GM18499 (cell line): ENCODE data around the gene DPP7.
"Not testable (repeated sequence)": the region's sequence is repeated elsewhere in the genome, so short reads cannot be mapped to it uniquely, and the experiment has no call there.

Source experiments
- ATAC-seq: cut with Tn5 transposase; IDR thresholded peaks from one replicate; pipeline ENCODE4 v1.9.1; 2021; ENCODE audit warnings: moderate number of reproducible peaks; ENCODE audit not compliant: insufficient read depth, unreplicated experiment

DPP7 gene

DNA sequence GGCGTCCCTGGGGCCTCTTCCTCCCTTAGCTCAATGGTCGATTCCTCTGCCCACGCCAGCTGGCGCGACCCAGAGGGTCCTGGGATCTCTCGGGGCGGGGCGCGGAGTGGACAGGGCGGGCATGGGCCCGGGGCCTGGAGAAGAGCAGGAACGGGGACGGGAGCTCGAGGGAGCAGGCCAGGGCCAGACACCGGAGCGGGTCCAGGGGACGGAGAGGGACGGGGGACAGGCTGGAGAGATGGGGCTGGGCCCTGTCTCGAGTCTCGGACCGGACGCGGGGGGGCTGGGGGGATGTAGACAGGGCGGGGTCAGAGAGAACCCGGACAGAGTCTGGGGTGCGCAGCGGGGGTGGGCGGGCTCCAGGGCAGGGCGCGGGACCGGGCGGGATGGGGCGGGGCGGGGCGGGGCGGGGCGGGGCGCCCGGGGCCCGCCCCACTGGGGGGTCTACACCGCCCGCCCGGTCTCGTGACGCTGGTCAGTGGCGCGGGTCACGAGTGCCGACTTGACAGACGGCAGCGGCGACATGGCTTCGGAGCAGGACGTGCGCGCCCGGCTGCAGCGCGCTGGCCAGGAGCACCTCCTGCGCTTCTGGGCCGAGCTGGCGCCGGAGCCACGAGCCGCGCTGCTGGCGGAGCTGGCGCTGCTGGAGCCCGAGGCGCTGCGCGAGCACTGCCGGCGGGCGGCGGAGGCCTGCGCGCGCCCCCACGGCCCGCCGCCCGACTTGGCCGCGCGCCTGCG, 37.4 kb downstream of the DPP7 start, which contains the start of gene UAP1L1:
TSS of gene UAP1L1 (plus strand) at position 508 of the 738 bp plus-strand sequence. CDS start at position 524, 16 bp downstream.
- no peak for ATAC-seq

DNA sequence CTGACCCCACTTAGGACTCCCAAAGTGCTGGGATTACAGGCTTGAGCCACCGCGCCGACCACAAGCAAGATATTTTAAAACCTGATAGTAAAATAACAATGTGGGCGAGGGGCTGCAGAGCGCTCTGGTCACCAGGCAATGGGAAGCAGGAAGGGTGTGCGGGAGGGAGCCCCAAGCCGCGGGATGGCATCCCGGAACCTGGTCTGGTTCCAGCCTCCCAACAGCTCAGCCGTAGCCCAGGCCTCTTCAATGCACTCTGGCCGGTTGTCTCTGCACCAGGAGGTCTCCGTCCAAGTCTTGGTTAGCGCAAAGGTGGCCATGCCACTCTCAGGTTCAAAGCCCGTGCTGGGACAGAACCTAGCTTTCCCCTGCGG, 37.9 kb downstream of the DPP7 start:
- no peak for ATAC-seq

DNA sequence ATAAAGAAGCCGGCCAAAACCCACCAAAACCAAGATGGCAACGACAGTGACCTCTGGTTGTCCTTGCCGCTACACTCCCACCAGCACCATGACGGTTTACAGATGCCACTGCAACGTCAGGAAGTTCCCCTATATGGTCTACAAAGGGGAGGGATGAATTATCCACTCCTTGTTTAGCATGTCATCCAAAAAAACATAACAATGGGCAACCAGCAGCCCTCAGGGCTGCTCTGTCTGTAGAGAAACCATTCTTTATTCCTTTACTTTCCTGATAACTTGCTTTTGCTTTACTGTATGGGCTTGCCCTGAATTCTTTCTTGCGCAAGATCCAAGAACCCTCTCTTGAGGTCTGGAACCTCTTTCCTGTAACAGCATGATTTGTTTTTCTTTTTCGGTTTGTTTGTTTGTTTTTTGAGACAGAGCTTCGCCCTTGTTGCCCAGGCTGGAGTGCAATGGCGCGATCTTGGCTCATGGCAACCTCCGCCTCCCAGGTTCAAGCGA, 39.2 kb downstream of the DPP7 start:
- no peak for ATAC-seq

GRCh38 chr9:137074657-137075274, 39.8 kb downstream of the DPP7 start:
- ATAC-seq, result no peak

DNA sequence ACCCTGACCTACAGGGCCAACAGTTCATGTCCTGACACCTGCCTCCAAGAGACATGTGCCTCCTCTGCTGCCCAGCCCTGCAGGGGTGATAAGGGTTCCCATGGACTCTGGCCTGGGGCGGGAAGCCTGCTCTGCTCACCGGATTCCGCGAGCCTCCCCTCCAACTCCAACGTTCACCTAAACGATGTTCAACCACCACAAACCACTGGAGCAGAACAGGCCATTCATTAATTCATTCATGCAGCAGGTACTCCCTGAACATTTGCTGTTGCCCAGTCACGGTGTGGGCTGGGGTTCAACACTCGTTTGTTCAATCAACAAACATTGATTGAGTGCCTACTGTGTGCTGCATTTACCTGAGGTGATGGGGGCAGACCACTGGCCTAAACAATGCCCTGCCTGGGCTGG, 40.5 kb downstream of the DPP7 start:
- no peak for ATAC-seq

GRCh38 chr9:137071282-137071681, 43.3 kb downstream of the DPP7 start:
- no peak for ATAC-seq

DNA sequence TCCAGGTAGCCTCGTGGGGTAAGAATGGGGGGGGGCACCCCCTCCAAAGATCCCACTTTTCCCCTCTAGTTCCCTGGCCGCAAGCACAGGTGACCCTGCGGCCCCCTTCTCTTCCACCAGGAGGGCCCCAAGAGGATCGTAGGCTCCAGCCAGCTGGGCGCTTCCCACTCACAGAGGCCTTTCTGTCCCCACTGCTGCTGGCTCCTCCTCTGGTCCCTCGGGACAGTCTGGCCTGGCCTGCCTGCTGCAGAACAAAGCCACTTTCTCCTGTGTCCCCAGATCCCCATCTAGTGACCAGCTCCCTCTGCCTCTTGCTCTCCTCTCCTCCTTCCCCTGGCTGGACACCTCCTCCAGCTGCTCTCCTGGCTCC, 43.6 kb downstream of the DPP7 start:
- no peak for ATAC-seq

- ATAC-seq, result peak; percentile 43
Observed at GRCh38 chr9:137070201-137070905, 44.2 kb downstream of the DPP7 start, which contains the start of gene SAPCD2. Gene SAPCD2 (minus strand): TSS chr9:137070557. CDS start chr9:137070460, 97 bp downstream.

- ATAC-seq, result no peak
Observed at GRCh38 chr9:137069508-137070091, 44.9 kb downstream of the DPP7 start.

GRCh38 chr9:137068539-137069507, 45.7 kb downstream of the DPP7 start:
- ATAC-seq, result no peak

DNA sequence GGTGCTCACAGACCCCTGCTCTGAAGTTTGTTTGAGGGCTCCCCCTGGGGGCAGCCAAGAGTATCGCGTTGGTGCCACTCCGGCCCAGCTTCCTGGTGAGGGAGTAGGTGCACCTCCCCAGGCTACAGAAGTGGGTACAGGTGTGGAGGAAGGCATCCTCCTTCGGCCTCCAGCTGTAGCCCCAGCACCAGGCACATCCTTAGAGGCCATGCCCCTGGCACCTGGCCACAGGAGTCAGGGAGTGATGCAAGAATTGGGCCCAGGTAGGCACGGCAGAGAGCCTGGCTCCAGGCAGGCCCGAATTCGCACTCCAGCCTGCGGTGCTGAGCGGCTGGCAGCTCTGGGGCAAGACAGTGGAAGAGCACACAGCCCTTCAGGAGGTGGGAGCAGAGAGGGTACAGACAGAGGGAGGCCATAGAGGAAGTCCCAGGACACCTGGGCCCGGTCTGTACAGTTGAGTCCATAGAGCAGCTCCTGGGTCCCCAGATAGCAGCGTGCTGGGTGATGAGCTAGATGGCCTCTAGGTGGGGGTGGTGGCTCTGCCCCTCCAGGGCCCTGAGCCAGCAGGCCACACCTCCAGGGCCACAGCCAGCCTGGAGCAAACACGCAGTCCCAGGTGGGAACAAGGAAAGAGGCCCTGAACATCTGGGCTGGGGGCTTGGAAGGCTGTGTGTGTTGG, 46.5 kb downstream of the DPP7 start:
- no peak for ATAC-seq

- ATAC-seq, result no peak
Observed at GRCh38 chr9:137066096-137066861, 48.3 kb downstream of the DPP7 start.

DNA sequence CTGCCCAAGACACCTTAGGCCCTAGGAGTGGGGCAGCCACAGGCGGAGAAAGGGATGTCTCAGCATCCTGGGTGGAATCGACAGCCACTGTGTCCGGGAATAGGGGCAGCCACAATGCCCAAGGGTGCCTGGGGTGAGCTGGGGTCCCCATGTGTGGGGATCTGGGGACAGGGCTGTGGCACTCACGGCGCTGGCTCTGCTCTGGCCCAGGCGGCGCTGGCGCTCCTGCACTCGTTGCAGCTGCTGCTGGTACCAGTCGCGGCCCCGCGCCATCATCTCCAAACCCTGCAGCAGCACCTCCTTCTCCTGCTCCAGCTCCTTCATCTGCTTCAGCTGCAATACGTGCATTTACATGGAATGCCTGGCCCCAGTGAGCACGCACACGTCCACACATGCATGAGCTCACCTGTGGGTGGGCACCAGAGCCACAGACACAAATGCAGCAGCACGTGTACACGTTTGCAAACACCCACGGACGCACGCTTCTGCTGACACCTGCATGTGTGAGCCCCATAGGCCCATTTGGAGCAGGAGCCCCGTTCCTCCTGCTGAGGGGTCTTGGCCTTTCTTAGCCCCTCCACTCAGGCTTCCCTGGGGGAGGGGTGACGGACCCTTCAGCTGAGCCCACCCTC, 49.1 kb downstream of the DPP7 start:
- no peak for ATAC-seq

DNA sequence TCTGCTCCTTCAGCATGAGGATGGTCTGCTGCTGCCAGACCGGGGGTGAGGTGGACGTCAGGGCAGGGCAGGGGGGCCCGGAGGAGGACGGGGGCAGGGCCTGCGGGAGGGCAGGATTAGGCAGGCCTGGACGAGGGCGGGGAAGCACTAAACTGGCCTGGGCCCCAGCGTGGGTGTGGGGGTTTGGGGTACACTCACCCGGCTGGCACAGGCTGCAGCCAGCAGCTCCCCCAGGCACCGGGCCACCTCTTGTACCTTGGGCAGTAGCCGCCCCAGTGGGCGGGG, 49.7 kb downstream of the DPP7 start:
- ATAC-seq, result no peak

GRCh38 chr9:137064027-137064879, 50.3 kb downstream of the DPP7 start:
- no peak for ATAC-seq

- no peak for ATAC-seq
Observed at GRCh38 chr9:137063311-137064026, 51.1 kb downstream of the DPP7 start.

GRCh38 chr9:137062798-137063197, 51.7 kb downstream of the DPP7 start:
- ATAC-seq, result not testable (repeated sequence)
